ENCODE data around the gene LEF1. TPM values are rescaled to one million over a fixed set of nuclear protein-coding genes. Genes with fewer than 3 reads are reported as not detected.
A peak's percentile ranks its signal among the peaks of the same experiment; 100 is the strongest.

The LEF1 gene
- total RNA-seq, 2 donors from 2014 or later: 0.71 to 1.3 TPM

- DNase-seq (no peak), ATAC-seq (no peak)
- intact Hi-C loops (cut with DNase I): no loop called here
Measured at GRCh38 chr4:108181704-108182103, 13.0 kb upstream of the LEF1 start.

GRCh38 chr4:108180513-108180912 lies 11.8 kb upstream of the LEF1 start:
- DNase-seq (no peak), ATAC-seq (no peak)
- intact Hi-C loops (cut with DNase I): no loop called here

- intact Hi-C loops (cut with DNase I): no loop called here
- no peak for ATAC-seq
- DNase-seq: no peak
Measured at GRCh38 chr4:108175966-108176365, 7.2 kb upstream of the LEF1 start.

- ATAC-seq (no peak), DNase-seq (no peak)
- intact Hi-C loops (cut with DNase I): no loop called here
Measured at GRCh38 chr4:108174856-108175255, 6.1 kb upstream of the LEF1 start.

- no peak for DNase-seq
- intact Hi-C loops (cut with DNase I): no loop called here
- no peak for ATAC-seq
Measured at GRCh38 chr4:108173599-108174057, 4.9 kb upstream of the LEF1 start.

GRCh38 chr4:108172753-108173598 lies 4.2 kb upstream of the LEF1 start:
- intact Hi-C loops (cut with DNase I): no loop called here
- peak; percentile 55 for DNase-seq
- ATAC-seq: peak; percentile 79 to 84

GRCh38 chr4:108172231-108172752 lies 3.6 kb upstream of the LEF1 start:
- intact Hi-C loops (cut with DNase I): no loop called here
- DNase-seq (peak; percentile 22), ATAC-seq (peak; percentile 31 to 57)

GRCh38 chr4:108171339-108172230 lies 2.9 kb upstream of the LEF1 start:
- ATAC-seq (no peak), DNase-seq (no peak)
- intact Hi-C loops (cut with DNase I): no loop called here

GRCh38 chr4:108170631-108171338 lies 2.1 kb upstream of the LEF1 start:
- intact Hi-C loops (cut with DNase I): no loop called here

GRCh38 chr4:108169664-108170063 lies 932 bp upstream of the LEF1 start:
- DNase-seq: no peak

More at GRCh38 chr4:108170631-108171338, 2.1 kb upstream of the LEF1 start:
- ATAC-seq (no peak), DNase-seq (no peak)

GRCh38 chr4:108168160-108168670 lies 517 bp downstream of the LEF1 start:
- ATAC-seq (no peak), DNase-seq (no peak)
- intact Hi-C loops (cut with DNase I): no loop called here

More at GRCh38 chr4:108169664-108170063, 932 bp upstream of the LEF1 start:
- no peak for ATAC-seq
- intact Hi-C loops (cut with DNase I): no loop called here

- ATAC-seq (peak; percentile 39 to 46), DNase-seq (no peak)
- intact Hi-C loops (cut with DNase I): no loop called here
Measured at GRCh38 chr4:108166441-108167315, 2.1 kb downstream of the LEF1 start.

GRCh38 chr4:108166038-108166437 lies 2.7 kb downstream of the LEF1 start:
- DNase-seq: no peak
- intact Hi-C loops (cut with DNase I): no loop called here
- no peak for ATAC-seq

- DNase-seq: no peak
- intact Hi-C loops (cut with DNase I): no loop called here
- no peak for ATAC-seq
Measured at GRCh38 chr4:108165586-108165985, 3.1 kb downstream of the LEF1 start.

- ATAC-seq: no peak
- no peak for DNase-seq
- intact Hi-C loops (cut with DNase I): no loop called here
Measured at GRCh38 chr4:108163351-108163750, 5.4 kb downstream of the LEF1 start.

- ATAC-seq (no peak), DNase-seq (no peak)
- intact Hi-C loops (cut with DNase I): no loop called here
Measured at GRCh38 chr4:108160741-108161352, 7.9 kb downstream of the LEF1 start.

- intact Hi-C loops (cut with DNase I): no loop called here
- DNase-seq: no peak
- no peak for ATAC-seq
Measured at GRCh38 chr4:108159845-108160244, 8.9 kb downstream of the LEF1 start.

GRCh38 chr4:108157655-108158054 lies 11.1 kb downstream of the LEF1 start:
- DNase-seq (no peak), ATAC-seq (no peak)
- intact Hi-C loops (cut with DNase I): no loop called here
